Colonic mucosa (tissue), 4 donors: Measurements from ENCODE around the gene TKT. TPM values are rescaled to one million over a fixed set of nuclear protein-coding genes. Genes with fewer than 3 reads are reported as not detected.

Source experiments
- DNase-seq: peaks from one replicate; pipeline ENCODE4 v3.0.0-alpha.2; 2020
- H3K27ac ChIP-seq: fragments of 200-600 bp; one replicate; pipeline ENCODE4 v1.8.0; 2021
- H3K27me3 ChIP-seq: fragments of 200-600 bp; one replicate; pipeline ENCODE4 v1.8.0; 2021
- H3K36me3 ChIP-seq: fragments of 200-600 bp; one replicate; pipeline ENCODE4 v1.8.0; 2021
- H3K4me1 ChIP-seq: fragments of 200-600 bp; one replicate; pipeline ENCODE4 v1.8.0; 2021; ENCODE audit warnings: mild to moderate bottlenecking
- H3K4me3 ChIP-seq: fragments of 200-600 bp; one replicate; pipeline ENCODE4 v1.8.0; 2021
- H3K9ac ChIP-seq, 2 donors: one replicate each; pipeline ENCODE4 v1.7.0; 2013; ENCODE audit warnings: control low read depth in 2 of 2, low read depth in 2 of 2, low read length in 2 of 2
- H3K9me3 ChIP-seq: fragments of 200-600 bp; one replicate; pipeline ENCODE4 v1.8.0; 2021
- CTCF ChIP-seq: fragments of 200-600 bp; IDR thresholded peaks from one replicate; pipeline ENCODE4 v1.8.0; 2022; ENCODE audit warnings: antibody characterized with exemption, mild to moderate bottlenecking
- intact Hi-C: fragments of 100-400 bp; cut with DNase I; formaldehyde crosslinking; loops from one replicate; pipeline ENCODE4 v1.14.1; 2022
- total RNA-seq, 2 donors: library from RNA; stranded (reverse); fragmentation: NEBNext Ultra II Directional in 1 of 2; extraction: Animal tissue kit (Norgen Biotek cat#: 25700) in 1 of 2; gene quantifications; one replicate each; pipeline ENCODE4 v1.2.1, GENCODE V29; 2021
- donor health status: healthy.
- donor health status: DM: no; HTN: no; CAD: no.
- donor health status: DM: no; HTN: no; CAD: no.

The TKT gene
- total RNA-seq, 2 donors from 2014 or later: 315 to 393 TPM

DNA sequence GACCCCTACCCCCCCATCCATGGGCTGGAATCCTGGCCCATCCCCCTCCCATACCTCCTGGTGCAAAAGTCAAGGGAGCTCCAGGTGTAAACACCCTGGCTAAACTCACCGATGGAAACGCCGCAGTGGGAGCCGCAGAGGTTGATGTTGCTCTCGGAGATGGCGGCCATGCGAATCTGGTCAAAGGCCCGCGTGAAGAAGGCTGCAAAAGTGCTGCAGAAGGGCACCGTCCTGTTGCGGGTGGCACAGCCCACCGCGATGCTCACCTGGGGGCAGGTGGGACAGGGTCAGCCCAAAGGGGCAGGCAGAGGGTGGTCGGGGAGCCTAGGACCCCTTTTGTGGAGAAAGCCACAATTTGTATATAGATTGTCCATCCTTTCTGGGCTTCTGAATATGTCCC lies 26.7 kb downstream of the TKT start:
- H3K4me1 ChIP-seq: no peaks in the 10 kb centered on the region
- peaks cover 33% of the 10 kb centered on the region for H3K36me3 ChIP-seq
- DNase-seq: no peak
- TF ChIP-seq CTCF: no peak
- no peak overlapping the region for H3K4me3 ChIP-seq
- no peaks in the 10 kb centered on the region for H3K27me3 ChIP-seq
- no peaks in the 10 kb centered on the region for H3K9me3 ChIP-seq
- no peak overlapping the region for H3K27ac ChIP-seq
- intact Hi-C loops: no loop called here
- no peak overlapping the region for H3K9ac ChIP-seq

DNA sequence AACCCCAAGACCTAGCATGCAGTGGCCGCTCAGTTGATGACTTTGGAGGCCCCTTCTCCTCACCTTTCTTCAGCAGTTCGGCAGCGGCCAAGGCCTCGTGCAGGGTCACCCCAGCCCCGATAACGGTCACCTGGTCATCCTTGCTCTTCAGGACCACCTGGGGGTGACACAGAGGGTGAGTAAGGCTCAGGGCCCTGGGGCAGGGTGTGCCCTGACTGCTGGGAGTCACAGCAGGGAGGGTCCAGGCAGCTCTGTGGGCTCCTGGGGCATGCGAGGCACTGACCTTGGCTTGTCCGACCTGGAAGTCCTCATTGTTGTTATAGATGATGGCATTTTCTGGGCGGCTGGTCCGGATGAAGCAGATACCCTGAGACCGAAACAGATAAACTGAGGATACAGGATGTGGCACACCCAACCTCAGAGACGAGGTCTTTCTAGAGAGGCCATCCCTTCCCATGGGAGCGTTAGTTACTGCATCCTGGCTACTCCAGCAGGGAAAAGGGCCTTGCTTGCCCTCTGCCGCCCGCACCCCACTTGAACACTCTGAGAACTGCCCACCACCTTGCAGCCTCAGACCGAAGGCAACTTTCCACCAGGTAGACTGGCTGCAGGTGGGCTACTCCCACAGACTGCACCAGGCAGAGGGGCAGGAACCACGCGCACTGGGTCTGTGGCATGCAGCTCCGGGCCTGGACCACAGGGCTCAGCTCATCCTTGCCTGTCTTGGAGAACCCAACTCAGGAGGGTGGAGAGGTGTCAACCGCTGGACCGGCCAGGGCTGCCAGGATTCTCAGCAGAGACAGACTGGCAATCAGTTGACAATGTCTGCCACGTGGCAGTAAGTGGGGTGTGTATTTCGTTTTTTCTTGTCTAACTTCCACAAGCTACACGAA lies 27.6 kb downstream of the TKT start:
- no peaks in the 10 kb centered on the region for H3K4me1 ChIP-seq
- no peaks in the 10 kb centered on the region for H3K27me3 ChIP-seq
- TF ChIP-seq CTCF: no peak
- no peak overlapping the region for H3K27ac ChIP-seq
- H3K9me3 ChIP-seq: no peaks in the 10 kb centered on the region
- intact Hi-C loops: no loop called here
- no peak overlapping the region for H3K9ac ChIP-seq
- H3K36me3 ChIP-seq: peaks cover 34% of the 10 kb centered on the region
- DNase-seq: no peak
- H3K4me3 ChIP-seq: no peak overlapping the region

DNA sequence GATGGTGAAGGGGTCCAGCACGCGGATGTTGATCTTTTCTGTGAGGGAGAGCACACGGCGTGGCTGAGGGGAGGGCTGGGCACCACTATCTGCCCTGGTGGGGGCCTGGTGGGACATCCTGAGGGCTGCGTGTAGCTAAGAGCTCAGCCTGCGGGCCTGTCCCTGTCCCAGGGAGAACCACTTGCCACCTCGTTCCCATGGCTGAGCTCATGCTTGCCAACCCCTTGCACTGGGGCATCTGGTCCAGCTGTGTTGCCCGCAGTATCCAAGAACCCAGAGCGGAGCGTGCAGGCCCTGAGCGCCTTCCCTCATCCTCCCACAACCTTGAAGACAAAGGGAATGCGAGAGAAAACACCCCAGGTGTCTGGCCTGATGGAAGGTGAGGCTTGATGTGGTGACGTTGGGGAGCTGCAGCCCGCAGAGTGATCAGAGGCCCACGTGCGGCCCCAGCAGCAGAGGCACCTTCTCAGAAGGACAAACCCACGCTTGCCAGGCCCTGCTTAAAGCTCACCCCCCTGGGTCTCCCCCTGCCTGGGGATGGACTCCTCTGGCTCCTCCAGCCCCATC lies 28.9 kb downstream of the TKT start:
- peaks cover 34% of the 10 kb centered on the region for H3K36me3 ChIP-seq
- DNase-seq: no peak

DNA sequence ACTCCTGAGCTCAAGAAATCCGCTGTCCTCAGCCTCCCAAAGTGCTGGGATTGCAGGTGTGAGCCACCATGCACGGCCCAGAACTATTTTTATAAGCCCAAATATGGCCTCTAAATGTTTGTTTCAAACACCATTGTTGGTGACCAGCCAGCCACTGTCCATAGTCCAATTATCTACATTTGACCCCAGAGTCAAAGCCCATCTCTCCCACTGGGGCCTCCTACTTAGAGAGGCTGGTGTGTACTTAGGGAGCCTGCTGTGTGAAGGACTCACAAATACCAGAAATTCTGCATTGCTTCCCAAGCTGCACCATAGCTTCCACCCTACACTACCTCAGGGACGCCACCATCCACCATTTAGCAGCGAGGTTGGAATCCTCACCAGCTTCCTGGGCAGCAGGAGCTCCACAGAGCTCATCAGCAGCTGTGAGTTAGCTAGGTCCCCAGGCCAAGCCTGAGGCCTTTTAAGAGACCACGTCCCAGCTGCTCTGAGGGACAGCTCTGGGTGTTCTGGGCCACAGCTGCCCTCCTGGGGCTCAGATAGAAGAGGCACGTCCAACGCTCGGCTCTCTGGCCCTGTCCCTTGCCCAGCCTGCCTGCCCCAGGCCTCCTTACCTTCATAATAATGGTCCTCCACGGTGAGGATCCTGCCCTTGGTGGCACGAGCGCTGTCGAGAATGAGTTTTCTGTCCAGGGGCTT lies 29.5 kb downstream of the TKT start:
- intact Hi-C loops: no loop called here
- Histone ChIP-seq H3K4me3 (no peak overlapping the region), H3K36me3 (peaks cover 30% of the 10 kb centered on the region), H3K9me3 (no peaks in the 10 kb centered on the region), H3K27me3 (no peaks in the 10 kb centered on the region), H3K4me1 (no peaks in the 10 kb centered on the region), H3K9ac (no peak overlapping the region), H3K27ac (no peak overlapping the region)
- DNase-seq: no peak
- no peak for TF ChIP-seq CTCF

More for the DNA sequence above, 28.9 kb downstream of the TKT start:
- TF ChIP-seq CTCF: no peak
- Histone ChIP-seq H3K9me3 (no peaks in the 10 kb centered on the region), H3K27ac (no peak overlapping the region), H3K27me3 (no peaks in the 10 kb centered on the region), H3K4me1 (no peaks in the 10 kb centered on the region), H3K4me3 (no peak overlapping the region), H3K9ac (no peak overlapping the region)
- intact Hi-C loops: no loop called here

GRCh38 chr3:53225651-53226050 lies 30.2 kb downstream of the TKT start:
- no peak for DNase-seq
- Histone ChIP-seq H3K4me3 (no peak overlapping the region), H3K9ac (no peak overlapping the region), H3K36me3 (peaks cover 27% of the 10 kb centered on the region), H3K27ac (no peak overlapping the region), H3K9me3 (no peaks in the 10 kb centered on the region), H3K27me3 (no peaks in the 10 kb centered on the region), H3K4me1 (no peaks in the 10 kb centered on the region)
- intact Hi-C loops: no loop called here
- TF ChIP-seq CTCF: no peak
